IMR-90 (cell line): ENCODE measurements around the gene TMEM117. TPM values are rescaled to one million over a fixed set of nuclear protein-coding genes. Genes with fewer than 3 reads are reported as not detected.

Source experiments
- ATAC-seq: fragments of 200-7000 bp; cut with Tn5 transposase; 2 replicates; pipeline ENCODE4 v1.9.1; 2020; ENCODE audit warnings: low read depth, mild to moderate bottlenecking, moderate library complexity
- BruUV-seq: library from RNA; stranded (reverse); fragments of 400-500 nt; replicated peaks from 2 replicates; lab custom pipeline; 2021; lab: Mats Ljungman, UMichigan
- CTCF ChIA-PET: fragments of 300-600 bp; formaldehyde crosslinking; extraction: SDS; loops from one replicate; lab custom pipeline; 2021; ENCODE audit warnings: antibody characterized with exemption; lab: Yijun Ruan, JAX
- POLR2A ChIA-PET: fragments of 300-600 bp; sonication (Branson Sonifier 250); formaldehyde crosslinking; loops from one replicate; lab custom pipeline; 2022; ENCODE audit warnings: antibody characterized with exemption; ENCODE audit not compliant: unreplicated experiment; lab: Charles Lee
- DNase-seq: peaks from one replicate; pipeline ENCODE4 v3.0.0; 2013
- H2AFZ ChIP-seq: replicated peaks from 2 replicates; pipeline ENCODE3; 2013; ENCODE audit warnings: low read length, mild to moderate bottlenecking; ENCODE audit not compliant: poor library complexity
- H2AK5ac ChIP-seq: 2 replicates; pipeline ENCODE4 v1.6.1; 2013; ENCODE audit warnings: low read depth, low read length, inconsistent platforms
- H2AK9ac ChIP-seq: replicated peaks from 2 replicates; pipeline ENCODE3; 2013; ENCODE audit warnings: mild to moderate bottlenecking, low read depth, low read length, moderate library complexity; ENCODE audit not compliant: poor library complexity
- H2BK120ac ChIP-seq: 2 replicates; pipeline ENCODE4 v1.6.1; 2013; ENCODE audit warnings: low read depth, low read length, inconsistent platforms
- H2BK15ac ChIP-seq: 3 replicates; pipeline ENCODE4 v1.6.1; 2013; ENCODE audit warnings: low read depth, low read length, inconsistent platforms
- H2BK20ac ChIP-seq: 2 replicates; pipeline ENCODE4 v1.6.1; 2013; ENCODE audit warnings: low read depth, mild to moderate bottlenecking, inconsistent platforms, low read length, moderate library complexity
- H2BK5ac ChIP-seq: 2 replicates; pipeline ENCODE4 v1.6.1; 2013; ENCODE audit warnings: mild to moderate bottlenecking, low read depth, low read length, inconsistent platforms; ENCODE audit not compliant: poor library complexity, severe bottlenecking
- H3K14ac ChIP-seq: replicated peaks from 2 replicates; pipeline ENCODE4 v1.6.1; 2013; ENCODE audit warnings: low read depth, low read length, inconsistent platforms
- H3K18ac ChIP-seq: 2 replicates; pipeline ENCODE4 v1.6.1; 2013; ENCODE audit warnings: low read depth, low read length, control low read depth
- H3K23ac ChIP-seq: 2 replicates; pipeline ENCODE4 v1.6.1; 2013; ENCODE audit warnings: low read depth, low read length, inconsistent platforms
- H3K27ac ChIP-seq: 2 replicates; pipeline ENCODE4 v1.5.1; 2013; ENCODE audit warnings: mild to moderate bottlenecking, control low read depth, low read length; ENCODE audit not compliant: insufficient read depth
- H3K27me3 ChIP-seq: 2 replicates; pipeline ENCODE4 v1.6.1; 2013; ENCODE audit warnings: low read length; ENCODE audit not compliant: control insufficient read depth, insufficient read depth
- H3K36me3 ChIP-seq: 2 replicates; pipeline ENCODE4 v1.6.1; 2013; ENCODE audit warnings: low read length, mixed read lengths; ENCODE audit not compliant: control insufficient read depth, insufficient read depth
- H3K4ac ChIP-seq: 2 replicates; pipeline ENCODE4 v1.6.1; 2013; ENCODE audit warnings: low read depth, low read length, inconsistent platforms
- H3K4me1 ChIP-seq: 2 replicates; pipeline ENCODE4 v1.6.1; 2013; ENCODE audit warnings: low read length, mixed read lengths; ENCODE audit not compliant: control insufficient read depth, insufficient read depth
- H3K4me2 ChIP-seq: 2 replicates; pipeline ENCODE4 v1.6.1; 2013; ENCODE audit warnings: low read depth, mild to moderate bottlenecking, control low read depth, low read length, moderate library complexity
- H3K4me3 ChIP-seq: 2 replicates; pipeline ENCODE4 v1.5.1; 2013; ENCODE audit warnings: low read depth, mild to moderate bottlenecking, control low read depth, low read length, moderate library complexity; ENCODE audit not compliant: insufficient read depth
- H3K56ac ChIP-seq: 2 replicates; pipeline ENCODE4 v1.6.1; 2013; ENCODE audit warnings: low read length, inconsistent platforms; ENCODE audit not compliant: insufficient read depth; ENCODE audit errors: extremely low read depth
- H3K79me1 ChIP-seq, 2 experiments: 2 replicates each; pipeline ENCODE4 v1.6.1; 2013; ENCODE audit warnings: low read length in 2 of 2, inconsistent platforms in 1 of 2, low read depth in 1 of 2
- H3K9ac ChIP-seq: 2 replicates; pipeline ENCODE4 v1.6.1; 2013; ENCODE audit warnings: low read depth, low read length, control low read depth
- H3K9me1 ChIP-seq: 2 replicates; pipeline ENCODE4 v1.6.1; 2013; ENCODE audit warnings: low read length, inconsistent platforms; ENCODE audit not compliant: insufficient read depth
- H3K9me3 ChIP-seq: 2 replicates; pipeline ENCODE4 v1.6.1; 2013; ENCODE audit warnings: low read length; ENCODE audit not compliant: control insufficient read depth, insufficient read depth
- H4K20me1 ChIP-seq: 2 replicates; pipeline ENCODE4 v1.6.1; 2013; ENCODE audit warnings: low read length, inconsistent platforms; ENCODE audit not compliant: insufficient read depth
- H4K5ac ChIP-seq: 2 replicates; pipeline ENCODE4 v1.6.1; 2013; ENCODE audit warnings: mild to moderate bottlenecking, low read depth, low read length, control low read depth
- H4K8ac ChIP-seq, 2 experiments: 2 replicates each; pipeline ENCODE4 v1.6.1; 2013; ENCODE audit warnings: low read depth in 2 of 2, low read length in 2 of 2, control low read depth in 1 of 2, inconsistent platforms in 1 of 2
- H4K91ac ChIP-seq: 2 replicates; pipeline ENCODE4 v1.6.1; 2013; ENCODE audit warnings: low read depth, low read length, inconsistent platforms; ENCODE audit not compliant: insufficient read depth
- BHLHE40 ChIP-seq: fragments of 150-350 bp; IDR thresholded peaks from 2 replicates; pipeline ENCODE4 v1.6.1; 2016; ENCODE audit warnings: mild to moderate bottlenecking, low read depth, low read length
- FOS ChIP-seq: fragments of 150-350 bp; IDR thresholded peaks from 2 replicates; pipeline ENCODE4 v1.6.1; 2016; ENCODE audit warnings: low read depth, low read length
- MXI1 ChIP-seq: IDR thresholded peaks from 2 replicates; pipeline ENCODE4 v1.6.1; 2012; ENCODE audit warnings: low read depth, mild to moderate bottlenecking, low read length, moderate library complexity, borderline replicate concordance
- POLR2A ChIP-seq: IDR thresholded peaks from 2 replicates; pipeline ENCODE4 v1.6.1; 2012; ENCODE audit warnings: mild to moderate bottlenecking, low read depth, low read length
- SMC3 ChIP-seq: fragments of 150-350 bp; IDR thresholded peaks from 2 replicates; pipeline ENCODE4 v1.6.1; 2016; ENCODE audit warnings: low read depth, mild to moderate bottlenecking, antibody characterized with exemption, low read length, moderate library complexity
- USF2 ChIP-seq: fragments of 150-350 bp; IDR thresholded peaks from 2 replicates; pipeline ENCODE4 v1.6.1; 2017; ENCODE audit warnings: mild to moderate bottlenecking, antibody characterized with exemption, low read length, low read depth
- WGBS, 2 experiments: methylation state at CpG; one replicate each; pipeline versions ENCODE4 v1.1.5 to v1.1.7; 2013; ENCODE audit warnings: missing lambda C conversion rate in 2 of 2; ENCODE audit not compliant: insufficient read length in 1 of 2; ENCODE audit errors: extremely low coverage in 2 of 2; 5-methylcytosine and 5-hydroxymethylcytosine counted together
- dilution Hi-C: fragments of 300-500 bp; cut with HindIII; formaldehyde crosslinking; loops from one replicate; pipeline ENCODE4 v1.14.3; 2018; ENCODE audit warnings: low sequenced_read_pairs; ENCODE audit not compliant: unreplicated experiment
- in situ Hi-C: fragments of 300-500 bp; cut with MboI; formaldehyde crosslinking; loops from 3 replicates; pipeline ENCODE4 v1.14.3; 2019; ENCODE audit warnings: low sequenced_read_pairs, inconsistent platforms, mixed read lengths
- intact Hi-C: fragments of 100-400 bp; cut with micrococcal nuclease; formaldehyde crosslinking; loops from 2 replicates; pipeline ENCODE4 v1.10.0; 2022
- polyA plus RNA-seq, 3 experiments: library from polyadenylated mRNA; depleted of rRNA; stranded (reverse); fragments of >200 nt; gene quantifications; 2 replicates each; pipeline ENCODE4 v1.2.3, GENCODE V29; 2012; ENCODE audit warnings: low replicate concordance in 1 of 3
- total RNA-seq: library from RNA; depleted of rRNA; stranded (reverse); fragments of >200 nt; gene quantifications from 2 replicates; pipeline ENCODE4 v1.2.3, GENCODE V29; 2012; rRNA removed
- TF ChIP-seq, protein P1 (sequence below): conservative IDR thresholded peaks from 2 replicates; pipeline ENCODE4 v1.5.1; 2012; ENCODE audit warnings: mild to moderate bottlenecking, low read depth, low read length, improper control_type of control experiment

TMEM117 gene
- total and polyA plus RNA-seq, 2 of the 4 experiments (the other 2 are of a cell fraction): 8.7 to 21.0 TPM

- Histone ChIP-seq H3K79me1 (no peaks in the 10 kb centered on the region), H3K4me1 (no peaks in the 10 kb centered on the region), H3K23ac (no peak overlapping the region), H3K9me3 (no peaks in the 10 kb centered on the region), H3K14ac (no peak overlapping the region), H2AFZ (no peak overlapping the region), H4K20me1 (no peaks in the 10 kb centered on the region), H2BK15ac (no peak overlapping the region), H3K27me3 (no peaks in the 10 kb centered on the region), H2BK120ac (no peak overlapping the region), H3K36me3 (no peaks in the 10 kb centered on the region), H2AK9ac (no peak overlapping the region), H3K27ac (no peak overlapping the region), H2BK20ac (no peak overlapping the region), H3K56ac (no peak overlapping the region), H3K4ac (no peak overlapping the region), H4K5ac (no peak overlapping the region), H4K91ac (no peak overlapping the region), H3K4me3 (no peak overlapping the region), H3K4me2 (no peak overlapping the region), H3K9ac (no peak overlapping the region), H2AK5ac (no peak overlapping the region), H3K9me1 (no peaks in the 10 kb centered on the region), H4K8ac (no peak overlapping the region), H2BK5ac (no peak overlapping the region), H3K18ac (no peak overlapping the region)
- dilution Hi-C loops: no loop called here
- TF ChIP-seq MXI1 (no peak), FOS (no peak), POLR2A (no peak), BHLHE40 (no peak), USF2 (no peak), SMC3 (no peak)
- TF ChIP-seq, protein P1, sequence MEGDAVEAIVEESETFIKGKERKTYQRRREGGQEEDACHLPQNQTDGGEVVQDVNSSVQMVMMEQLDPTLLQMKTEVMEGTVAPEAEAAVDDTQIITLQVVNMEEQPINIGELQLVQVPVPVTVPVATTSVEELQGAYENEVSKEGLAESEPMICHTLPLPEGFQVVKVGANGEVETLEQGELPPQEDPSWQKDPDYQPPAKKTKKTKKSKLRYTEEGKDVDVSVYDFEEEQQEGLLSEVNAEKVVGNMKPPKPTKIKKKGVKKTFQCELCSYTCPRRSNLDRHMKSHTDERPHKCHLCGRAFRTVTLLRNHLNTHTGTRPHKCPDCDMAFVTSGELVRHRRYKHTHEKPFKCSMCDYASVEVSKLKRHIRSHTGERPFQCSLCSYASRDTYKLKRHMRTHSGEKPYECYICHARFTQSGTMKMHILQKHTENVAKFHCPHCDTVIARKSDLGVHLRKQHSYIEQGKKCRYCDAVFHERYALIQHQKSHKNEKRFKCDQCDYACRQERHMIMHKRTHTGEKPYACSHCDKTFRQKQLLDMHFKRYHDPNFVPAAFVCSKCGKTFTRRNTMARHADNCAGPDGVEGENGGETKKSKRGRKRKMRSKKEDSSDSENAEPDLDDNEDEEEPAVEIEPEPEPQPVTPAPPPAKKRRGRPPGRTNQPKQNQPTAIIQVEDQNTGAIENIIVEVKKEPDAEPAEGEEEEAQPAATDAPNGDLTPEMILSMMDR: no peak
- intact Hi-C loops: no loop called here
- ChIA-PET POLR2A (no interaction called here), CTCF (no interaction called here)
- BruUV-seq: no TSS peak
- WGBS, 2 experiments: 80% methylated on average over 1 of the region's 5 CpGs; no CpG with 5 or more reads in 1 of the 2 experiments
- ATAC-seq (no peak), DNase-seq (no peak)
- in situ Hi-C loops: no loop called here
Measured at GRCh38 chr12:44436756-44437155, 600.9 kb downstream of the TMEM117 start.

Other genes with a start within 250 kb of the TMEM117 start
- gene PUS7L, start 77.3 kb upstream of the TMEM117 start, total RNA-seq: 44.8 and 58.6 TPM in 2 replicates
- gene PUS7L, start 77.3 kb upstream of the TMEM117 start, polyA plus RNA-seq (2012; rRNA removed): 4.4 and 5.1 TPM in 2 replicates
- 27.6 and 30.8 TPM in 2 replicates for gene IRAK4, start 77.1 kb upstream of the TMEM117 start, total RNA-seq
- gene IRAK4, start 77.1 kb upstream of the TMEM117 start, polyA plus RNA-seq (2012; rRNA removed): 8.8 and 12.6 TPM in 2 replicates
- gene TWF1, start 29.8 kb upstream of the TMEM117 start, total RNA-seq: 141 and 248 TPM in 2 replicates
- gene TWF1, start 29.8 kb upstream of the TMEM117 start, polyA plus RNA-seq (2012; rRNA removed): 49.7 and 67.0 TPM in 2 replicates